SIG-M5 (cell line): ENCODE data around the gene HNRNPH2.

Experiments
- DNase-seq: peaks from one replicate; lab custom pipeline; 2025; lab: John Stamatoyannopoulos, UW

HNRNPH2 gene

GRCh38 chrX:101395789-101396188 is 12.2 kb upstream of the HNRNPH2 start:
- DNase-seq: peak; percentile 79

GRCh38 chrX:101397779-101398178 is 10.2 kb upstream of the HNRNPH2 start:
- DNase-seq: no peak

GRCh38 chrX:101398694-101399093 is 9.3 kb upstream of the HNRNPH2 start:
- no peak for DNase-seq

- DNase-seq: no peak
Observed at GRCh38 chrX:101399825-101400224, 8.2 kb upstream of the HNRNPH2 start.

- DNase-seq: no peak
Observed at GRCh38 chrX:101407167-101407747, 765 bp upstream of the HNRNPH2 start.

- DNase-seq: no peak
Observed at GRCh38 chrX:101408532-101408841, 465 bp downstream of the HNRNPH2 start.

- DNase-seq: no peak
Observed at GRCh38 chrX:101409043-101409442, 1.0 kb downstream of the HNRNPH2 start.

- no peak for DNase-seq
Observed at GRCh38 chrX:101410461-101410860, 2.4 kb downstream of the HNRNPH2 start.

- DNase-seq: no peak
Observed at GRCh38 chrX:101411984-101412383, 4.0 kb downstream of the HNRNPH2 start.

- peak; percentile 6 for DNase-seq
Observed at GRCh38 chrX:101415180-101416145, 7.4 kb downstream of the HNRNPH2 start.

- DNase-seq: no peak
Observed at GRCh38 chrX:101416691-101417090, 8.7 kb downstream of the HNRNPH2 start.

GRCh38 chrX:101417190-101417589 is 9.2 kb downstream of the HNRNPH2 start:
- DNase-seq: no peak

GRCh38 chrX:101417981-101418841 is 10.2 kb downstream of the HNRNPH2 start:
- no peak for DNase-seq

GRCh38 chrX:101419489-101419888 is 11.5 kb downstream of the HNRNPH2 start:
- DNase-seq: no peak

- DNase-seq: no peak
Observed at GRCh38 chrX:101427954-101428353, 19.9 kb downstream of the HNRNPH2 start.

GRCh38 chrX:101429934-101430333 is 21.9 kb downstream of the HNRNPH2 start:
- no peak for DNase-seq

GRCh38 chrX:101430457-101431078 is 22.5 kb downstream of the HNRNPH2 start:
- no peak for DNase-seq

- DNase-seq: no peak
Observed at GRCh38 chrX:101442085-101442484, 34.1 kb downstream of the HNRNPH2 start.

GRCh38 chrX:101449279-101449678 is 41.3 kb downstream of the HNRNPH2 start:
- DNase-seq: no peak

- no peak for DNase-seq
Observed at GRCh38 chrX:101450085-101450484, 42.1 kb downstream of the HNRNPH2 start.

GRCh38 chrX:101450961-101451360 is 42.9 kb downstream of the HNRNPH2 start:
- DNase-seq: no peak

GRCh38 chrX:101452056-101452455 is 44.0 kb downstream of the HNRNPH2 start:
- no peak for DNase-seq
